PC-3 (cell line): Measurements from ENCODE around the gene NPAS2. TPM values are rescaled to one million over a fixed set of nuclear protein-coding genes. Genes with fewer than 3 reads are reported as not detected.

Source experiments
- ATAC-seq: fragments of 200-7000 bp; cut with Tn5 transposase; 2 replicates; pipeline ENCODE4 v1.9.1; 2020; ENCODE audit warnings: mild to moderate bottlenecking, moderate library complexity
- BruUV-seq: library from RNA; stranded (reverse); fragments of 400-500 nt; replicated peaks from 2 replicates; lab custom pipeline; 2021; lab: Mats Ljungman, UMichigan
- CTCF ChIA-PET: fragments of 300-600 bp; sonication (Branson Sonifier 250); formaldehyde crosslinking; loops from one replicate; lab custom pipeline; 2022; ENCODE audit warnings: antibody characterized with exemption; lab: Charles Lee
- POLR2A ChIA-PET: fragments of 300-600 bp; sonication (Branson Sonifier 250); formaldehyde crosslinking; loops from one replicate; lab custom pipeline; 2022; ENCODE audit warnings: antibody characterized with exemption; ENCODE audit not compliant: unreplicated experiment; lab: Charles Lee
- DNase-seq: peaks from one replicate; pipeline ENCODE4 v3.0.0-alpha.2; 2015
- H2AFZ ChIP-seq: fragments of 300-600 bp; sonication (generic); 2 replicates; pipeline ENCODE4 v1.6.0; 2016; ENCODE audit warnings: antibody characterized with exemption, low read length
- H3F3A ChIP-seq: fragments of 300-600 bp; sonication (generic); one replicate; pipeline ENCODE4 v1.6.0; 2017; ENCODE audit warnings: antibody characterized with exemption, low read length, control low read depth, mild to moderate bottlenecking; ENCODE audit not compliant: unreplicated experiment
- H3K27ac ChIP-seq: fragments of 300-600 bp; sonication (generic); 2 replicates; pipeline ENCODE4 v1.5.1; 2016; ENCODE audit warnings: mild to moderate bottlenecking, low read length
- H3K27me3 ChIP-seq: fragments of 300-600 bp; sonication (generic); 2 replicates; pipeline ENCODE4 v1.6.1; 2016; ENCODE audit warnings: low read length, mixed read lengths
- H3K36me3 ChIP-seq: fragments of 300-600 bp; sonication (generic); 2 replicates; pipeline ENCODE4 v1.6.1; 2016; ENCODE audit warnings: low read depth, mixed run types, low read length, mixed read lengths
- H3K4me1 ChIP-seq: fragments of 300-600 bp; sonication (generic); 2 replicates; pipeline ENCODE4 v1.5.1; 2016; ENCODE audit warnings: low read length; ENCODE audit not compliant: insufficient read depth
- H3K4me2 ChIP-seq: fragments of 300-600 bp; sonication (generic); 2 replicates; pipeline ENCODE4 v1.6.0; 2016; ENCODE audit warnings: low read length
- H3K4me3 ChIP-seq: fragments of 300-600 bp; sonication (generic); 2 replicates; pipeline ENCODE4 v1.5.1; 2016; ENCODE audit warnings: mild to moderate bottlenecking, low read length, mixed read lengths
- H3K79me2 ChIP-seq: fragments of 300-600 bp; sonication (generic); 2 replicates; pipeline ENCODE4 v1.6.1; 2017; ENCODE audit warnings: low read length, mixed read lengths
- H3K9ac ChIP-seq: fragments of 300-600 bp; sonication (generic); 2 replicates; pipeline ENCODE4 v1.6.0; 2016; ENCODE audit warnings: mild to moderate bottlenecking, low read length
- H3K9me2 ChIP-seq: fragments of 300-600 bp; sonication (generic); replicated peaks from 2 replicates; pipeline ENCODE4 v1.6.1; 2016; ENCODE audit warnings: mixed run types, low read length, mixed read lengths
- H3K9me3 ChIP-seq: fragments of 300-600 bp; sonication (generic); 2 replicates; pipeline ENCODE4 v1.6.1; 2016; ENCODE audit warnings: low read length, mixed read lengths
- H4K20me1 ChIP-seq: fragments of 300-600 bp; sonication (generic); 2 replicates; pipeline ENCODE4 v1.6.1; 2016; ENCODE audit warnings: low read length, mixed read lengths
- EZH2 ChIP-seq: fragments of 300-600 bp; sonication (generic); IDR thresholded peaks from one replicate; pipeline ENCODE4 v1.6.1; 2017; ENCODE audit warnings: antibody characterized with exemption, mild to moderate bottlenecking, low read length; ENCODE audit not compliant: unreplicated experiment
- EZH2phosphoT487 ChIP-seq: fragments of 300-600 bp; sonication (generic); IDR thresholded peaks from 2 replicates; pipeline ENCODE4 v1.6.1; 2018; ENCODE audit warnings: mild to moderate bottlenecking, antibody characterized with exemption, low read length, borderline replicate concordance
- intact Hi-C: fragments of 100-400 bp; cut with micrococcal nuclease; formaldehyde crosslinking; loops from 2 replicates; pipeline ENCODE4 v1.9.0; 2023
- total RNA-seq: library from RNA; depleted of rRNA; stranded (reverse); fragments of >200 nt; gene quantifications from 2 replicates; pipeline ENCODE4 v1.2.3, GENCODE V29; 2014
- TF ChIP-seq, protein P1 (sequence below): fragments of 300-600 bp; sonication (generic); conservative IDR thresholded peaks from 2 replicates; pipeline ENCODE4 v1.5.1; 2017; ENCODE audit warnings: antibody characterized with exemption, low read depth, mild to moderate bottlenecking, low read length

Gene NPAS2
- total RNA-seq, 1 experiment from 2014 or later, result 55.4 TPM

DNA sequence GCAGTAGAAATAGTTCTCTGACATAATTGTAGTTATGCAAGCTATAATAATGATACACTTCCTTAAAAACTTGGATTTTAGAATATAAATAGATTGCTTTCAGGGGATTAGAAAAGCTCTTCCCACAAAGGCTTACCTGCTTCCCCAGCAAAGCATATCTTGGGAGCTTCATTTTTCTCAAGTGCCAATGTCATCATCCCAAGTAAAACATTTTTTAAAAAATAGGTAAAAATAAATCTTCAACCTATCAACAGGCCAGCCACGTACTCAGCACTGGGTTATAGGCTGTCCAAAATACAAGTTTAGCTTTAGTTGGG lies 39.0 kb upstream of the NPAS2 start:
- Histone ChIP-seq H3K27ac (peak overlapping the region; percentile 99), H3F3A (peaks cover 22% of the 10 kb centered on the region), H3K4me2 (peak overlapping the region; percentile 69), H4K20me1 (no peaks in the 10 kb centered on the region), H3K27me3 (no peaks in the 10 kb centered on the region), H3K4me3 (no peak overlapping the region), H3K4me1 (peaks cover 54% of the 10 kb centered on the region), H2AFZ (no peak overlapping the region), H3K9ac (peak overlapping the region; percentile 61), H3K9me2 (no peaks in the 10 kb centered on the region), H3K79me2 (0 out of 2 replicates have a peak, but pooled peaks cover 6% of the 10 kb centered on the region), H3K9me3 (no peaks in the 10 kb centered on the region), H3K36me3 (no peaks in the 10 kb centered on the region)
- ATAC-seq, result no peak
- intact Hi-C loops, result loop anchor here (2.0 to 5.0 kb wide), 2 partner anchors 14 to 121 kb away; no protein-coding TSS in a partner anchor
- no peak for DNase-seq
- ChIA-PET CTCF (interaction anchor here (0.7 to 0.9 kb wide), 2 partner anchors 13 to 32 kb away, joined by 3 to 5 read pairs; no protein-coding TSS in a partner anchor), POLR2A (interaction anchor here (0.5 to 1.2 kb wide), 4 partner anchors 8 to 39 kb away, joined by 5 to 14 read pairs (median 8); no protein-coding TSS in a partner anchor)
- BruUV-seq, result no TSS peak
- TF ChIP-seq, protein P1, sequence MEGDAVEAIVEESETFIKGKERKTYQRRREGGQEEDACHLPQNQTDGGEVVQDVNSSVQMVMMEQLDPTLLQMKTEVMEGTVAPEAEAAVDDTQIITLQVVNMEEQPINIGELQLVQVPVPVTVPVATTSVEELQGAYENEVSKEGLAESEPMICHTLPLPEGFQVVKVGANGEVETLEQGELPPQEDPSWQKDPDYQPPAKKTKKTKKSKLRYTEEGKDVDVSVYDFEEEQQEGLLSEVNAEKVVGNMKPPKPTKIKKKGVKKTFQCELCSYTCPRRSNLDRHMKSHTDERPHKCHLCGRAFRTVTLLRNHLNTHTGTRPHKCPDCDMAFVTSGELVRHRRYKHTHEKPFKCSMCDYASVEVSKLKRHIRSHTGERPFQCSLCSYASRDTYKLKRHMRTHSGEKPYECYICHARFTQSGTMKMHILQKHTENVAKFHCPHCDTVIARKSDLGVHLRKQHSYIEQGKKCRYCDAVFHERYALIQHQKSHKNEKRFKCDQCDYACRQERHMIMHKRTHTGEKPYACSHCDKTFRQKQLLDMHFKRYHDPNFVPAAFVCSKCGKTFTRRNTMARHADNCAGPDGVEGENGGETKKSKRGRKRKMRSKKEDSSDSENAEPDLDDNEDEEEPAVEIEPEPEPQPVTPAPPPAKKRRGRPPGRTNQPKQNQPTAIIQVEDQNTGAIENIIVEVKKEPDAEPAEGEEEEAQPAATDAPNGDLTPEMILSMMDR, result no peak
- no peak for TF ChIP-seq EZH2phosphoT487
- no peak for TF ChIP-seq EZH2

DNA sequence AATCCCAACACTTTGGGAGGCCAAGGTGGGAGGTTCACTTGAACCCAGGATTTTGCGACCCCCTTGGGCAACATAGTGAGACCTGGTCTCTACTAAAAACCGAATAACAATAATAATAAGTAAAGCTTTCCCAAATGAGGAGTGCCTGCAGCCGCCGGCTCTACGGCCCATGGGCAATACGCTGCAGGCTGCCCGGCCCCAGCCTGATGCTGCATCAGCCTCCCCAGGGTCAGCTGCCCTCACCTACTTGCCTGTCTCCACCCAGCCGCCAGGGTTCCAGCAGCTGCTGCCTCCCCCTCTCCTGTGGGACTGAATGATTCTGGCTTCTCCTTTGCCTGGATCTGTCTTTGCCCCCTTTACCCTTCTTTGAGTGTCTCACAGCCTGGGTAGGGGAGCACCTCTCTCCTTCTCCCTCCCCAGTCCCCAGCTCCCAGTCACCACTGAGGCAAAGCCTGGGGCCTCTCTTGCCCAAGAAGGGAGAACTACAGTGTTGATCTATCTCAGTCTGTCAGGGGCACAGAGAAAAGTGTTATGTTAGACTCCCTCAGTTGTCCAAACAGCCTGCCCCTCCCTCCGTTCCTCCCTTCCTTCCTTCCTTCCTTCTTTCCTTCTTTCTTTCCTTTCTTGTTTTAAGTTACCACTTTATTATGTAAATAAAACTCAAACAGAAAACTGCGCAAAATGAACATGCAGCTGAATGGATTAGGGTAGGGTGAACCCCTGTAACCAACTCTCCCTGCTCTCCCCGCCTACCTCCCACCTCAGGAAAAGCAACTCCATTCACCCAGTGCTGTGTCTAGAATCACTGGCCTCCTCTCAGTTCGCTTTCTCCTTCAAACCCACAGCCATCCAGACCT lies 38.2 kb upstream of the NPAS2 start:
- Histone ChIP-seq H3K4me1 (peaks cover 60% of the 10 kb centered on the region), H3K27ac (peak overlapping the region; percentile 99), H3K4me2 (peak overlapping the region; percentile 69), H3F3A (peaks cover 23% of the 10 kb centered on the region), H3K9me2 (no peaks in the 10 kb centered on the region), H3K36me3 (no peaks in the 10 kb centered on the region), H3K9me3 (no peaks in the 10 kb centered on the region), H3K79me2 (0 out of 2 replicates have a peak, but pooled peaks cover 6% of the 10 kb centered on the region), H3K4me3 (no peak overlapping the region), H4K20me1 (no peaks in the 10 kb centered on the region), H3K9ac (peak overlapping the region; percentile 61), H3K27me3 (no peaks in the 10 kb centered on the region), H2AFZ (no peak overlapping the region)
- BruUV-seq, result no TSS peak
- intact Hi-C loops, result loop anchor here (2.0 to 5.0 kb wide), 2 partner anchors 15 to 121 kb away; no protein-coding TSS in a partner anchor
- no peak for DNase-seq
- no peak for TF ChIP-seq EZH2
- TF ChIP-seq, protein P1, result no peak
- no peak for TF ChIP-seq EZH2phosphoT487
- no peak for ATAC-seq
- CTCF ChIA-PET, result interaction anchor here (0.9 kb wide), 1 partner anchor 14 kb away, joined by 5 read pairs; no protein-coding TSS in a partner anchor
- POLR2A ChIA-PET, result interaction anchor here (0.6 to 0.7 kb wide), 2 partner anchors 37 to 39 kb away, joined by 9 to 14 read pairs; no protein-coding TSS in a partner anchor
